Panc1 (cell line): ENCODE data around the gene STAB2. TPM values are rescaled to one million over a fixed set of nuclear protein-coding genes. Genes with fewer than 3 reads are reported as not detected.
"Not testable (repeated sequence)": the region's sequence is repeated elsewhere in the genome, so short reads cannot be mapped to it uniquely, and the experiment has no call there.

Experiments
- ATAC-seq: fragments of 200-7000 bp; cut with Tn5 transposase; 2 replicates; pipeline ENCODE4 v1.9.1; 2020; ENCODE audit warnings: mild to moderate bottlenecking, moderate library complexity
- BruUV-seq: library from RNA; stranded (reverse); fragments of 400-500 nt; replicated peaks from 2 replicates; lab custom pipeline; 2021; lab: Mats Ljungman, UMichigan
- CTCF ChIA-PET: fragments of 300-600 bp; sonication (Branson Sonifier 250); formaldehyde crosslinking; loops from one replicate; lab custom pipeline; 2022; ENCODE audit warnings: antibody characterized with exemption; lab: Charles Lee
- POLR2A ChIA-PET: fragments of 300-600 bp; sonication (Branson Sonifier 250); formaldehyde crosslinking; loops from one replicate; lab custom pipeline; 2022; ENCODE audit warnings: antibody characterized with exemption; lab: Charles Lee
- DNase-seq: peaks from one replicate; pipeline ENCODE4 v3.0.0-alpha.2; 2010; ENCODE audit warnings: low read depth, low spot score
- H3K27ac ChIP-seq: 2 replicates; pipeline ENCODE4 v1.5.1; 2011; ENCODE audit warnings: mild to moderate bottlenecking, low read length, inconsistent platforms
- H3K27me3 ChIP-seq: fragments of 200-500 bp; sonication (Bioruptor generic); 2 replicates; pipeline ENCODE4 v1.6.0; 2014; ENCODE audit warnings: low read length, inconsistent platforms; ENCODE audit not compliant: control insufficient read depth, insufficient read depth
- H3K36me3 ChIP-seq: fragments of 200-500 bp; sonication (Bioruptor generic); 2 replicates; pipeline ENCODE4 v1.5.1; 2014; ENCODE audit warnings: inconsistent platforms, mild to moderate bottlenecking, low read length, moderate library complexity; ENCODE audit not compliant: control insufficient read depth, insufficient read depth
- H3K4me1 ChIP-seq: 2 replicates; pipeline ENCODE4 v1.5.1; 2011; ENCODE audit warnings: inconsistent platforms, mild to moderate bottlenecking, low read length, moderate library complexity; ENCODE audit not compliant: control insufficient read depth, insufficient read depth
- H3K4me3 ChIP-seq, 2 experiments: 2 replicates each; pipeline ENCODE4 v1.5.1; 2011 to 2012; ENCODE audit warnings: low read depth in 2 of 2, low read length in 2 of 2, mild to moderate bottlenecking in 2 of 2, inconsistent platforms in 1 of 2, moderate library complexity in 1 of 2
- H3K9me3 ChIP-seq: fragments of 200-500 bp; sonication (Bioruptor generic); 2 replicates; pipeline ENCODE4 v1.5.1; 2014; ENCODE audit warnings: low read depth, mild to moderate bottlenecking, inconsistent platforms, low read length, moderate library complexity; ENCODE audit not compliant: control insufficient read depth, insufficient read depth
- POLR2AphosphoS5 ChIP-seq: IDR thresholded peaks from 2 replicates; pipeline ENCODE4 v1.6.1; 2012; ENCODE audit warnings: mild to moderate bottlenecking, low read depth, low read length, moderate library complexity
- SIN3A ChIP-seq: IDR thresholded peaks from 2 replicates; pipeline ENCODE4 v1.6.1; 2012; ENCODE audit warnings: low read depth, mild to moderate bottlenecking, low read length, moderate library complexity, borderline replicate concordance; ENCODE audit not compliant: insufficient read depth
- TCF7L2 ChIP-seq: IDR thresholded peaks from 2 replicates; pipeline ENCODE4 v1.6.1; 2011; ENCODE audit warnings: mild to moderate bottlenecking, low read depth, low read length, inconsistent platforms
- in situ Hi-C: cut with HindIII; loops from 2 replicates; pipeline ENCODE4 v1.10.0; 2016; ENCODE audit warnings: low sequenced_read_pairs, low pct_unique_long_range_greater_than_20kb
- intact Hi-C: fragments of 100-400 bp; cut with micrococcal nuclease; formaldehyde crosslinking; loops from one replicate; pipeline ENCODE4 v1.10.0; 2022; ENCODE audit not compliant: unreplicated experiment
- total RNA-seq: library from RNA; stranded (reverse); gene quantifications from one replicate; pipeline ENCODE4 v1.2.1, GENCODE V29; 2021; ENCODE audit not compliant: unreplicated experiment
- TF ChIP-seq, protein P1 (sequence below), 2 experiments: IDR thresholded peaks; 2 replicates each; pipeline ENCODE4 v1.6.1; 2011 to 2012; ENCODE audit warnings: low read depth in 2 of 2, control low read depth in 1 of 2, low read length in 1 of 2, mild to moderate bottlenecking in 1 of 2, moderate library complexity in 1 of 2; ENCODE audit not compliant: insufficient read depth in 1 of 2
- TF ChIP-seq, protein P2 (sequence below): fragments of 450-650 bp; IDR thresholded peaks from 2 replicates; pipeline ENCODE4 v1.5.1; 2017; ENCODE audit warnings: mild to moderate bottlenecking

STAB2 gene
- total RNA-seq, 1 experiment from 2014 or later: not detected

DNA sequence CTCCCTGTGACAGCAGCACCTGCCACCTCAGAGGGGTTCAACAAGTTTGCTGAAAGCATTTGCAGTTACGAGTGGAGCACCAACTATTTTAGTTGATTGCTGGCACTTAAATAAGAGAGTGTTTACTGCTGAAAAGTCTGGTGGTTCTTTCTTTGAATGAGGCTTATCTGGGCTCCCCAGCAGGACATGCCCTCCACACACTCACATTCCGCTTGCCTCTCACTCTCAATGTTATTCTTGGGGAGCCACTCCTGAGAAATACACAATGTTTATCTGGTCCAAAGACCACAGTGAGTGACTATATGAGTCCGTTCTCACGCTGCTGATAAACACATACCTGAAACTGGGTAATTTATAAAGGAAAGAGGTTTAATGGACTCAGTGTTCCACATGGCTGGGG is 222.1 kb downstream of the STAB2 start:
- DNase-seq (no peak), ATAC-seq (no peak)
- Histone ChIP-seq H3K27me3 (no peaks in the 10 kb centered on the region), H3K36me3 (peaks cover 14% of the 10 kb centered on the region), H3K4me1 (peaks cover 31% of the 10 kb centered on the region), H3K27ac (no peak overlapping the region), H3K4me3 (no peak overlapping the region), H3K9me3 (no peaks in the 10 kb centered on the region)
- no peak for TF ChIP-seq POLR2AphosphoS5
- TF ChIP-seq, protein P1, sequence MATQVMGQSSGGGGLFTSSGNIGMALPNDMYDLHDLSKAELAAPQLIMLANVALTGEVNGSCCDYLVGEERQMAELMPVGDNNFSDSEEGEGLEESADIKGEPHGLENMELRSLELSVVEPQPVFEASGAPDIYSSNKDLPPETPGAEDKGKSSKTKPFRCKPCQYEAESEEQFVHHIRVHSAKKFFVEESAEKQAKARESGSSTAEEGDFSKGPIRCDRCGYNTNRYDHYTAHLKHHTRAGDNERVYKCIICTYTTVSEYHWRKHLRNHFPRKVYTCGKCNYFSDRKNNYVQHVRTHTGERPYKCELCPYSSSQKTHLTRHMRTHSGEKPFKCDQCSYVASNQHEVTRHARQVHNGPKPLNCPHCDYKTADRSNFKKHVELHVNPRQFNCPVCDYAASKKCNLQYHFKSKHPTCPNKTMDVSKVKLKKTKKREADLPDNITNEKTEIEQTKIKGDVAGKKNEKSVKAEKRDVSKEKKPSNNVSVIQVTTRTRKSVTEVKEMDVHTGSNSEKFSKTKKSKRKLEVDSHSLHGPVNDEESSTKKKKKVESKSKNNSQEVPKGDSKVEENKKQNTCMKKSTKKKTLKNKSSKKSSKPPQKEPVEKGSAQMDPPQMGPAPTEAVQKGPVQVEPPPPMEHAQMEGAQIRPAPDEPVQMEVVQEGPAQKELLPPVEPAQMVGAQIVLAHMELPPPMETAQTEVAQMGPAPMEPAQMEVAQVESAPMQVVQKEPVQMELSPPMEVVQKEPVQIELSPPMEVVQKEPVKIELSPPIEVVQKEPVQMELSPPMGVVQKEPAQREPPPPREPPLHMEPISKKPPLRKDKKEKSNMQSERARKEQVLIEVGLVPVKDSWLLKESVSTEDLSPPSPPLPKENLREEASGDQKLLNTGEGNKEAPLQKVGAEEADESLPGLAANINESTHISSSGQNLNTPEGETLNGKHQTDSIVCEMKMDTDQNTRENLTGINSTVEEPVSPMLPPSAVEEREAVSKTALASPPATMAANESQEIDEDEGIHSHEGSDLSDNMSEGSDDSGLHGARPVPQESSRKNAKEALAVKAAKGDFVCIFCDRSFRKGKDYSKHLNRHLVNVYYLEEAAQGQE (IDR thresholded peaks at IDR 0.05; ENCODE audit: insufficient read depth in 1 of 2, low read depth in 2 of 2, low read length in 1 of 2): no peak
- TF ChIP-seq TCF7L2: no peak
- TF ChIP-seq, protein P2, sequence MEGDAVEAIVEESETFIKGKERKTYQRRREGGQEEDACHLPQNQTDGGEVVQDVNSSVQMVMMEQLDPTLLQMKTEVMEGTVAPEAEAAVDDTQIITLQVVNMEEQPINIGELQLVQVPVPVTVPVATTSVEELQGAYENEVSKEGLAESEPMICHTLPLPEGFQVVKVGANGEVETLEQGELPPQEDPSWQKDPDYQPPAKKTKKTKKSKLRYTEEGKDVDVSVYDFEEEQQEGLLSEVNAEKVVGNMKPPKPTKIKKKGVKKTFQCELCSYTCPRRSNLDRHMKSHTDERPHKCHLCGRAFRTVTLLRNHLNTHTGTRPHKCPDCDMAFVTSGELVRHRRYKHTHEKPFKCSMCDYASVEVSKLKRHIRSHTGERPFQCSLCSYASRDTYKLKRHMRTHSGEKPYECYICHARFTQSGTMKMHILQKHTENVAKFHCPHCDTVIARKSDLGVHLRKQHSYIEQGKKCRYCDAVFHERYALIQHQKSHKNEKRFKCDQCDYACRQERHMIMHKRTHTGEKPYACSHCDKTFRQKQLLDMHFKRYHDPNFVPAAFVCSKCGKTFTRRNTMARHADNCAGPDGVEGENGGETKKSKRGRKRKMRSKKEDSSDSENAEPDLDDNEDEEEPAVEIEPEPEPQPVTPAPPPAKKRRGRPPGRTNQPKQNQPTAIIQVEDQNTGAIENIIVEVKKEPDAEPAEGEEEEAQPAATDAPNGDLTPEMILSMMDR: no peak
- no peak for TF ChIP-seq SIN3A
- CTCF ChIA-PET: no interaction called here
- POLR2A ChIA-PET: no interaction called here
- in situ Hi-C loops (no loop called here), intact Hi-C loops (no loop called here)
- BruUV-seq: no TSS peak

- in situ Hi-C loops, intact Hi-C loops, CTCF ChIA-PET, H3K4me3 ChIP-seq, POLR2A ChIA-PET, H3K27ac ChIP-seq, H3K27me3 ChIP-seq, DNase-seq, BruUV-seq, ATAC-seq, H3K9me3 ChIP-seq: not testable (repeated sequence)
- Histone ChIP-seq H3K4me1 (peaks cover 26% of the 10 kb centered on the region), H3K36me3 (peaks cover 14% of the 10 kb centered on the region)
Measured at GRCh38 chr12:103809639-103810038, 222.6 kb downstream of the STAB2 start.

DNA sequence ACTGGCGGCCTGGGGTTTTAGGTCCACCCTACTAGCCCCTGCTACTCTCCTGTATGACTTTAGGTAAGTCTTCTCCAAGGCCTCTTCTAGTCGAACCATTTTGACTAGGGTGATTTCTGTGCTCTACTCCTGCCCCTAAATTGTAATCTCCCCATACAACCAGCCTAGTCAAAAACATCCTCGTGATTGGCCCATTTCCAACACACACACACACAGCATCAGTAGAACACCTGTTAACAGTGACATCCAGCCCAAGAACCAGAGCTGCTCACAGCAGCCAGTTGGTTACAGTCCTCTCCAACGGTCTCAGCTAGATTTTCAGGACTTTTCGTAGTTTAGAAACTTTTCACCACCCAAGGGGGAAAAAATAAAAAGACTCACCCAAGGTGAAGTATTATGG is 223.0 kb downstream of the STAB2 start:
- no peak overlapping the region for H3K4me3 ChIP-seq
- no peaks in the 10 kb centered on the region for H3K9me3 ChIP-seq
- no peaks in the 10 kb centered on the region for H3K27me3 ChIP-seq
- POLR2A ChIA-PET: no interaction called here
- in situ Hi-C loops: no loop called here
- H3K4me1 ChIP-seq: peaks cover 21% of the 10 kb centered on the region
- CTCF ChIA-PET: no interaction called here
- H3K36me3 ChIP-seq: peaks cover 14% of the 10 kb centered on the region
- DNase-seq (no peak), ATAC-seq (no peak)
- intact Hi-C loops: no loop called here
- TF ChIP-seq SIN3A (no peak), TCF7L2 (no peak), POLR2AphosphoS5 (no peak)
- TF ChIP-seq, protein P1 (IDR thresholded peaks at IDR 0.05; ENCODE audit: insufficient read depth in 1 of 2, low read depth in 2 of 2, low read length in 1 of 2): no peak
- TF ChIP-seq, protein P2: no peak
- H3K27ac ChIP-seq: no peak overlapping the region
- no TSS peak for BruUV-seq
